Caco-2 (cell line): ENCODE data around the gene MYLK2. TPM values are rescaled to one million over a fixed set of nuclear protein-coding genes. Genes with fewer than 3 reads are reported as not detected.

Source experiments
- BruUV-seq: library from RNA; stranded (reverse); fragments of 400-500 nt; replicated peaks from 2 replicates; lab custom pipeline; 2021; lab: Mats Ljungman, UMichigan
- CTCF ChIA-PET: fragments of 300-600 bp; sonication (Branson Sonifier 250); formaldehyde crosslinking; loops from one replicate; lab custom pipeline; 2022; ENCODE audit warnings: antibody characterized with exemption; lab: Charles Lee
- POLR2A ChIA-PET: fragments of 300-600 bp; sonication (Branson Sonifier 250); formaldehyde crosslinking; loops from one replicate; lab custom pipeline; 2022; ENCODE audit warnings: antibody characterized with exemption; lab: Charles Lee
- DNase-seq, 2 experiments: peaks; one replicate each; pipeline versions ENCODE4 v3.0.0 to v3.0.0-alpha.2; 2020 to 2022
- H3K27me3 ChIP-seq: replicated peaks from 2 replicates; pipeline ENCODE4 v1.6.0; 2011; ENCODE audit warnings: low read length; ENCODE audit not compliant: control insufficient read depth, insufficient read depth
- H3K36me3 ChIP-seq: 2 replicates; pipeline ENCODE4 v1.5.1; 2011; ENCODE audit warnings: low read length; ENCODE audit not compliant: control insufficient read depth, insufficient read depth
- H3K4me1 ChIP-seq: fragments of 250-450 bp; sonication (Bioruptor Pico); 2 replicates; pipeline ENCODE4 v1.5.1; 2020; ENCODE audit warnings: mild to moderate bottlenecking
- H3K4me3 ChIP-seq: 2 replicates; pipeline ENCODE4 v1.5.1; 2011; ENCODE audit warnings: low read depth, mild to moderate bottlenecking, control low read depth, low read length
- H3K9me3 ChIP-seq: fragments of 250-450 bp; sonication (Bioruptor Pico); 2 replicates; pipeline ENCODE4 v1.5.1; 2020; ENCODE audit warnings: mild to moderate bottlenecking, moderate library complexity
- H3K27ac Mint-ChIP-seq: one replicate; pipeline ENCODE4 v1.8.0; 2022; ENCODE audit warnings: mixed read lengths; ENCODE audit not compliant: unreplicated experiment
- H3K27me3 Mint-ChIP-seq: one replicate; pipeline ENCODE4 v1.8.0; 2022; ENCODE audit warnings: mixed read lengths; ENCODE audit not compliant: insufficient read depth, unreplicated experiment
- H3K36me3 Mint-ChIP-seq: one replicate; pipeline ENCODE4 v1.8.0; 2022; ENCODE audit warnings: mild to moderate bottlenecking, mixed read lengths; ENCODE audit not compliant: insufficient read depth, unreplicated experiment
- H3K4me1 Mint-ChIP-seq: one replicate; pipeline ENCODE4 v1.8.0; 2022; ENCODE audit warnings: low read depth, mixed read lengths; ENCODE audit not compliant: unreplicated experiment
- H3K4me3 Mint-ChIP-seq: one replicate; pipeline ENCODE4 v1.8.0; 2022; ENCODE audit warnings: mild to moderate bottlenecking, moderate library complexity, mixed read lengths; ENCODE audit not compliant: unreplicated experiment
- H3K9me3 Mint-ChIP-seq: one replicate; pipeline ENCODE4 v1.8.0; 2022; ENCODE audit warnings: mixed read lengths; ENCODE audit not compliant: unreplicated experiment
- intact Hi-C: fragments of 100-400 bp; cut with micrococcal nuclease; formaldehyde crosslinking; loops from one replicate; pipeline ENCODE4 v1.10.0; 2022; ENCODE audit not compliant: unreplicated experiment
- total RNA-seq: library from RNA; stranded (reverse); gene quantifications from 2 replicates; pipeline ENCODE4 v1.2.3, GENCODE V29; 2022
- TF ChIP-seq, protein P1 (sequence below), 2 experiments: fragments of 200-600 bp in 1 of 2; IDR thresholded peaks; 1 replicate in 1 of 2; 2 replicates in 1 of 2; pipeline versions ENCODE4 v1.5.1 to v1.8.0; 2011 to 2022; ENCODE audit warnings: antibody characterized with exemption in 1 of 2, control low read depth in 1 of 2, inconsistent platforms in 1 of 2, low read depth in 1 of 2, low read length in 1 of 2, mild to moderate bottlenecking in 1 of 2, moderate library complexity in 1 of 2; ENCODE audit not compliant: insufficient read depth in 1 of 2, severe bottlenecking in 1 of 2, unreplicated experiment in 1 of 2

Gene MYLK2
- total RNA-seq, 1 experiment from 2014 or later, result 0.91 TPM

DNA sequence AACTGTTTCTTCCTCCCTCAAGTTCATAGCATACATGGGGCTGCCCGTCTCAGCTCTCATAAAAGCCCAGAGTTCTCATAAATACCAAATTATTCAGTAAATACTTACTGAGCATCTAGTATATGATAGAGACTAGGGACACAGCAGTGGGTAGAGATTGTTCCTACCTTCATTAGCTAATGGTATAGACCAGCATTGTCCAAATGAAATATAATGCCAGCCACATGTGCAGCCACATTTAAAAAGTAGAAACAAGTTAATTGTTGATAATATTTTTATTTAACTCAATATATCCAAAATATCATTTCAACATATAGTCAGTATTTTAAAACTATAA lies 52.4 kb downstream of the MYLK2 start:
- Histone ChIP-seq H3K4me1 (peaks cover 15% of the 10 kb centered on the region), H3K9me3 (no peaks in the 10 kb centered on the region), H3K27me3 (no peaks in the 10 kb centered on the region), H3K4me3 (no peak overlapping the region), H3K36me3 (no peaks in the 10 kb centered on the region)
- H3K9me3 Mint-ChIP-seq, result no peaks in the 10 kb centered on the region
- H3K4me3 Mint-ChIP-seq, result no peak overlapping the region
- H3K4me1 Mint-ChIP-seq, result peaks cover 15% of the 10 kb centered on the region
- CTCF ChIA-PET, result interaction anchor here (0.9 to 2.2 kb wide), 4 partner anchors 19 to 109 kb away, joined by 3 to 8 read pairs (median 5); partner anchors contain the start of gene PDRG1
- DNase-seq, result no peak
- POLR2A ChIA-PET, result interaction anchor here (0.5 kb wide), 1 partner anchor 10 kb away, joined by 4 read pairs; no protein-coding TSS in a partner anchor
- no peaks in the 10 kb centered on the region for H3K36me3 Mint-ChIP-seq
- no TSS peak for BruUV-seq
- peaks cover 24% of the 10 kb centered on the region for H3K27me3 Mint-ChIP-seq
- intact Hi-C loops, result no loop called here
- TF ChIP-seq, protein P1, sequence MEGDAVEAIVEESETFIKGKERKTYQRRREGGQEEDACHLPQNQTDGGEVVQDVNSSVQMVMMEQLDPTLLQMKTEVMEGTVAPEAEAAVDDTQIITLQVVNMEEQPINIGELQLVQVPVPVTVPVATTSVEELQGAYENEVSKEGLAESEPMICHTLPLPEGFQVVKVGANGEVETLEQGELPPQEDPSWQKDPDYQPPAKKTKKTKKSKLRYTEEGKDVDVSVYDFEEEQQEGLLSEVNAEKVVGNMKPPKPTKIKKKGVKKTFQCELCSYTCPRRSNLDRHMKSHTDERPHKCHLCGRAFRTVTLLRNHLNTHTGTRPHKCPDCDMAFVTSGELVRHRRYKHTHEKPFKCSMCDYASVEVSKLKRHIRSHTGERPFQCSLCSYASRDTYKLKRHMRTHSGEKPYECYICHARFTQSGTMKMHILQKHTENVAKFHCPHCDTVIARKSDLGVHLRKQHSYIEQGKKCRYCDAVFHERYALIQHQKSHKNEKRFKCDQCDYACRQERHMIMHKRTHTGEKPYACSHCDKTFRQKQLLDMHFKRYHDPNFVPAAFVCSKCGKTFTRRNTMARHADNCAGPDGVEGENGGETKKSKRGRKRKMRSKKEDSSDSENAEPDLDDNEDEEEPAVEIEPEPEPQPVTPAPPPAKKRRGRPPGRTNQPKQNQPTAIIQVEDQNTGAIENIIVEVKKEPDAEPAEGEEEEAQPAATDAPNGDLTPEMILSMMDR (IDR thresholded peaks at IDR 0.05; ENCODE audit: insufficient read depth in 1 of 2, low read depth in 1 of 2, low read length in 1 of 2, severe bottlenecking in 1 of 2, unreplicated experiment in 1 of 2), result no peak
- H3K27ac Mint-ChIP-seq, result no peak overlapping the region

DNA sequence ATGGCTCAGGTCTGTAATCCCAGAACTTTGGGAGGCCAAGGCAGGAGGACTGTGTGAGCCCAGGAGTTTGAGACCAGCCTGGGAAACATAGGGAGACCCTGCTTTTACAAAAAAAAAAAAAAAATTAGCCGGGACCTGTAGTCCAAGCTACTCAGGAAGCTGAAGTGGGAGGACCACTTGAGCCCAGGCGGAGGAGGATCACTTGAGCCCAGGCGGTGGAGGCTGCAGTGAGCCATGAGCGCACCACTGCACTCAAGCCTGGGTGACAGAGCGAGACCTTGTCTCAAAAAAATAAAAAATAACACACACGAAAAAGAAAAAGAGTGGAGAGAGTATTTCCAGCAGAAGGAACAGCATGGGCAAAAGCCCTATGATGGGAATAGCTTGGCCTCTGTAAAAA lies 53.2 kb downstream of the MYLK2 start:
- peaks cover 15% of the 10 kb centered on the region for H3K4me1 Mint-ChIP-seq
- BruUV-seq, result no TSS peak
- H3K36me3 ChIP-seq, result no peaks in the 10 kb centered on the region
- H3K9me3 Mint-ChIP-seq, result no peaks in the 10 kb centered on the region
- H3K27me3 ChIP-seq, result no peaks in the 10 kb centered on the region
- H3K36me3 Mint-ChIP-seq, result no peaks in the 10 kb centered on the region
- POLR2A ChIA-PET, result interaction anchor here (0.7 kb wide), 1 partner anchor 604 kb away, joined by 3 read pairs; no protein-coding TSS in a partner anchor
- CTCF ChIA-PET, result interaction anchor here (0.6 to 1.3 kb wide), 5 partner anchors 8 to 65 kb away, joined by 3 to 9 read pairs (median 4); no protein-coding TSS in a partner anchor
- no peak for DNase-seq
- TF ChIP-seq, protein P1 (IDR thresholded peaks at IDR 0.05; ENCODE audit: insufficient read depth in 1 of 2, low read depth in 1 of 2, low read length in 1 of 2, severe bottlenecking in 1 of 2, unreplicated experiment in 1 of 2), result no peak
- H3K9me3 ChIP-seq, result no peaks in the 10 kb centered on the region
- no peak overlapping the region for H3K4me3 Mint-ChIP-seq
- peaks cover 15% of the 10 kb centered on the region for H3K4me1 ChIP-seq
- intact Hi-C loops, result no loop called here
- peaks cover 21% of the 10 kb centered on the region for H3K27me3 Mint-ChIP-seq
- H3K4me3 ChIP-seq, result no peak overlapping the region
- no peak overlapping the region for H3K27ac Mint-ChIP-seq

DNA sequence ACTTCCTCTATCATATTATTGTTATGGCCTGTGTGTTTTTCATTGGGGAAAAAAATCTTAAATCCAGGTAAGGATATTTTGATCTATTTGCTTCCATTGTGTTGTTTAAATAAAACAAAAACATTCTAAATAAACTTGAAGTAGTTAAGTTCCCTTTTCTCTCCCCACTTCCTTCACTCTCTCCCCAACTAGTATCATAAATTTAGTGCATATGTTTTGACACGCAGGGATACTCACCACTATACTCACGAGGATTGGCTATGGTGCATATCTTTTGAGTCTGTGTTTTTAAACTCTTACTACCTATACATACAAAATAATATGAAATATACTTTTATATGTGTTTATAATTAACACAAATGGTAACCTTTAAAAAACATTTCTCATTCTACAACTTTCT lies 56.5 kb downstream of the MYLK2 start:
- BruUV-seq, result no TSS peak
- H3K9me3 Mint-ChIP-seq, result no peaks in the 10 kb centered on the region

More for the DNA sequence above, 56.5 kb downstream of the MYLK2 start:
- peaks cover 11% of the 10 kb centered on the region for H3K36me3 Mint-ChIP-seq
- Histone ChIP-seq H3K4me3 (no peak overlapping the region), H3K27me3 (no peaks in the 10 kb centered on the region), H3K4me1 (peaks cover 5% of the 10 kb centered on the region), H3K36me3 (no peaks in the 10 kb centered on the region), H3K9me3 (peaks cover 8% of the 10 kb centered on the region; the same call in 1 of the 2 replicates)
- no peak for DNase-seq
- TF ChIP-seq, protein P1 (IDR thresholded peaks at IDR 0.05; ENCODE audit: insufficient read depth in 1 of 2, low read depth in 1 of 2, low read length in 1 of 2, severe bottlenecking in 1 of 2, unreplicated experiment in 1 of 2), result no peak
- intact Hi-C loops, result no loop called here
- POLR2A ChIA-PET, result no interaction called here
- H3K4me1 Mint-ChIP-seq, result peaks cover 7% of the 10 kb centered on the region
- no peak overlapping the region for H3K4me3 Mint-ChIP-seq
- peaks cover 16% of the 10 kb centered on the region for H3K27me3 Mint-ChIP-seq
- CTCF ChIA-PET, result no interaction called here
- H3K27ac Mint-ChIP-seq, result no peak overlapping the region
